WTC11 (cell line): ENCODE data around the gene CREB3L1.

ENCODE experiments used
- AR ChIP-seq: fragments of 250-450 bp; sonication (Bioruptor Pico); IDR thresholded peaks from 2 replicates; pipeline ENCODE4 v1.9.0; 2021; ENCODE audit warnings: mild to moderate bottlenecking
- CBFB ChIP-seq: sonication (generic); formaldehyde crosslinking; IDR thresholded peaks from 2 replicates; pipeline ENCODE4 v1.8.1; 2022; ENCODE audit warnings: mild to moderate bottlenecking, low read depth, missing genetic modification reagents
- CTCF ChIP-seq: fragments of 200-600 bp; IDR thresholded peaks from 2 replicates; pipeline ENCODE4 v1.8.0; 2022; ENCODE audit warnings: antibody characterized with exemption
- E2F4 ChIP-seq: sonication (generic); formaldehyde crosslinking; IDR thresholded peaks from 2 replicates; pipeline ENCODE4 v1.8.1; 2022; ENCODE audit warnings: low read depth, mild to moderate bottlenecking, moderate library complexity, missing genetic modification reagents, borderline replicate concordance
- ETV6 ChIP-seq: sonication (generic); formaldehyde crosslinking; IDR thresholded peaks from 2 replicates; pipeline ENCODE4 v1.8.1; 2022; ENCODE audit warnings: mild to moderate bottlenecking, missing genetic modification reagents
- FOXJ3 ChIP-seq: sonication (generic); formaldehyde crosslinking; IDR thresholded peaks from 2 replicates; pipeline ENCODE4 v1.9.0; 2021; ENCODE audit warnings: missing genetic modification reagents, mild to moderate bottlenecking, borderline replicate concordance
- OVOL2 ChIP-seq: fragments of 250-450 bp; sonication (Bioruptor Pico); IDR thresholded peaks from 2 replicates; pipeline ENCODE4 v1.9.0; 2021; ENCODE audit warnings: mild to moderate bottlenecking, borderline replicate concordance
- SMAD3 ChIP-seq: sonication (generic); formaldehyde crosslinking; IDR thresholded peaks from 2 replicates; pipeline ENCODE4 v1.8.0; 2022; ENCODE audit warnings: missing genetic modification reagents, mild to moderate bottlenecking, borderline replicate concordance
- TCF7 ChIP-seq: sonication (generic); formaldehyde crosslinking; IDR thresholded peaks from 2 replicates; pipeline ENCODE4 v1.8.0; 2022; ENCODE audit warnings: mild to moderate bottlenecking, low read depth, missing genetic modification reagents, moderate library complexity

- no peak for TF ChIP-seq CTCF
- no peak for TF ChIP-seq FOXJ3
- no peak for TF ChIP-seq AR (CRISPR knock-in tag)
- no peak for TF ChIP-seq E2F4 (CRISPR knock-in tag)
- no peak for TF ChIP-seq TCF7 (CRISPR knock-in tag)
- no peak for TF ChIP-seq ETV6 (CRISPR knock-in tag)
- no peak for TF ChIP-seq CBFB
- TF ChIP-seq SMAD3, result no peak
- no peak for TF ChIP-seq OVOL2 (CRISPR knock-in tag)
Measured at GRCh38 chr11:46366260-46366659, 88.8 kb downstream of the CREB3L1 start.
